Lung (tissue), 12 donors: ENCODE measurements around the gene RASD1. TPM values are rescaled to one million over a fixed set of nuclear protein-coding genes. Genes with fewer than 3 reads are reported as not detected.

Experiments
- ATAC-seq: fragments of 200-7000 bp; cut with Tn5 transposase; one replicate; pipeline ENCODE4 v1.9.1; 2020; ENCODE audit warnings: moderate number of reproducible peaks; ENCODE audit not compliant: insufficient read depth, low FRiP score
- DNase-seq, 3 donors: peaks; one replicate each; pipeline ENCODE4 v3.0.0-alpha.2; 2013 to 2017
- H3K27ac ChIP-seq, 2 donors: one replicate each; pipeline ENCODE4 v1.5.1; 2013; ENCODE audit warnings: mild to moderate bottlenecking in 2 of 2, moderate library complexity in 2 of 2, control low read depth in 1 of 2, inconsistent platforms in 1 of 2, low read depth in 1 of 2, low read length in 1 of 2
- H3K27me3 ChIP-seq, 3 donors: one replicate each; pipeline ENCODE4 v1.5.1; 2013; ENCODE audit warnings: low read length in 2 of 3; ENCODE audit not compliant: control insufficient read depth in 3 of 3, insufficient read depth in 3 of 3
- H3K36me3 ChIP-seq, 4 donors: one replicate each; pipeline ENCODE4 v1.5.1; 2013; ENCODE audit warnings: low read length in 4 of 4, mild to moderate bottlenecking in 1 of 4, moderate library complexity in 1 of 4; ENCODE audit not compliant: control insufficient read depth in 4 of 4, insufficient read depth in 4 of 4
- H3K4me1 ChIP-seq, 5 donors: one replicate each; pipeline ENCODE4 v1.5.1; 2013; ENCODE audit warnings: low read length in 5 of 5, mild to moderate bottlenecking in 2 of 5, moderate library complexity in 1 of 5; ENCODE audit not compliant: control insufficient read depth in 5 of 5, insufficient read depth in 5 of 5
- H3K4me3 ChIP-seq: one replicate; pipeline ENCODE4 v1.5.1; 2013; ENCODE audit warnings: mild to moderate bottlenecking, control low read depth, moderate library complexity
- H3K9ac ChIP-seq, 2 donors: one replicate each; pipeline ENCODE4 v1.5.1; 2013; ENCODE audit warnings: low read length in 2 of 2, control low read depth in 1 of 2; ENCODE audit not compliant: insufficient read depth in 1 of 2
- H3K9me3 ChIP-seq, 4 donors: one replicate each; pipeline ENCODE4 v1.5.1; 2013; ENCODE audit warnings: low read length in 3 of 4, mild to moderate bottlenecking in 1 of 4, moderate library complexity in 1 of 4; ENCODE audit not compliant: control insufficient read depth in 4 of 4, insufficient read depth in 3 of 4
- WGBS, 2 donors: extraction: QIAGEN DNeasy Blood & Tissue Kit; methylation state at CpG; one replicate each; pipeline ENCODE4 v1.1.7; 2013; 5-methylcytosine and 5-hydroxymethylcytosine counted together
- polyA plus RNA-seq, 2 donors: library from polyadenylated mRNA; stranded (reverse); fragments of 200-250 nt; gene quantifications; one replicate each; pipeline ENCODE4 v1.2.1, GENCODE V29; 2013
- total RNA-seq, 2 donors: library from RNA; depleted of rRNA in 1 of 2; stranded (reverse); fragments of >200 nt in 1 of 2; gene quantifications; one replicate each; pipeline ENCODE4 v1.2.1, GENCODE V29; 2014 to 2021
- TF ChIP-seq, protein P1 (sequence below): IDR thresholded peaks from 2 replicates; pipeline ENCODE4 v1.5.1; 2012; ENCODE audit warnings: mild to moderate bottlenecking; ENCODE audit errors: control extremely low read depth, extremely low read depth
- donor health status: control.
- donor health status: control.
- donor health status: Bipolar disorder and iron deficiency.
- donor health status: healthy.
- donor health status: DM: yes; HTN: yes; CAD: no.

The RASD1 gene
- total and polyA plus RNA-seq, 4 donors: 3.8 to 53.8 (median 12.4) TPM

DNA sequence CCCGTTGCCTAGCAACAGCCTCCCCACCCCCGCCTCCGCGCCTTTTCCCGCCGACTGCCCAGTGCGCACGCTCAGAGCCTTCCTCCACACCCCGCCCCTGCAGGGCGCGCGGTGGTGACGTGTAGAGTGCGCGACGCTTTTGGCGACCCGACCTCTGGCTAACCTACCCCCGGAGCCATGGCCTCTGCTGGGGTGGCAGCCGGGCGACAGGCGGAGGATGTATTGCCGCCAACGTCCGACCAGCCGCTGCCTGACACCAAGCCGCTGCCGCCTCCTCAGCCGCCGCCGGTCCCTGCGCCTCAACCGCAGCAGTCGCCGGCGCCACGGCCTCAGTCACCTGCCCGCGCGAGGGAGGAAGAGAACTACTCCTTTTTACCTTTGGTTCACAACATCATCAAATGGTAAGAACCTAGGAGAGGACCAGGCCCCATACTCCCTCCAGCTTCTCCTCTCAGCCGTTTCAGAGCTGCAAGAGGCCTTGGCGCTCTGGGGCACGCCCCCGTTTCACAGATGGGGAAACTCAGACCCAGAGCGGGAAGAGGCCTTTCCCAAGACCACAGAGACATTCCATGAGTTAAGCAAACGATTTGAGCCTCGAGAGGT lies 19.2 kb downstream of the RASD1 start, which contains the start of gene MED9:
Gene MED9, plus strand, starts transcription at position 136 of the 603 bp plus-strand sequence. Its CDS starts 42 bp downstream, at position 178.
- no peaks in the 10 kb centered on the region for H3K9me3 ChIP-seq
- H3K4me1 ChIP-seq: peaks cover 4 to 17% (median 10%) of the 10 kb centered on the region in 5 donors
- H3K36me3 ChIP-seq: peaks cover 0 to 4% (median 1%) of the 10 kb centered on the region in 4 donors
- TF ChIP-seq, protein P1, sequence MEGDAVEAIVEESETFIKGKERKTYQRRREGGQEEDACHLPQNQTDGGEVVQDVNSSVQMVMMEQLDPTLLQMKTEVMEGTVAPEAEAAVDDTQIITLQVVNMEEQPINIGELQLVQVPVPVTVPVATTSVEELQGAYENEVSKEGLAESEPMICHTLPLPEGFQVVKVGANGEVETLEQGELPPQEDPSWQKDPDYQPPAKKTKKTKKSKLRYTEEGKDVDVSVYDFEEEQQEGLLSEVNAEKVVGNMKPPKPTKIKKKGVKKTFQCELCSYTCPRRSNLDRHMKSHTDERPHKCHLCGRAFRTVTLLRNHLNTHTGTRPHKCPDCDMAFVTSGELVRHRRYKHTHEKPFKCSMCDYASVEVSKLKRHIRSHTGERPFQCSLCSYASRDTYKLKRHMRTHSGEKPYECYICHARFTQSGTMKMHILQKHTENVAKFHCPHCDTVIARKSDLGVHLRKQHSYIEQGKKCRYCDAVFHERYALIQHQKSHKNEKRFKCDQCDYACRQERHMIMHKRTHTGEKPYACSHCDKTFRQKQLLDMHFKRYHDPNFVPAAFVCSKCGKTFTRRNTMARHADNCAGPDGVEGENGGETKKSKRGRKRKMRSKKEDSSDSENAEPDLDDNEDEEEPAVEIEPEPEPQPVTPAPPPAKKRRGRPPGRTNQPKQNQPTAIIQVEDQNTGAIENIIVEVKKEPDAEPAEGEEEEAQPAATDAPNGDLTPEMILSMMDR: no peak
- peaks cover 0 to 2% (median 0%) of the 10 kb centered on the region in 3 donors for H3K27me3 ChIP-seq
- DNase-seq (peak; percentile 94 to 96 (median 96)), ATAC-seq (peak; percentile 93)
- peak within 1 kb of the TSS; percentile 86 to 97 for H3K27ac ChIP-seq
- 0% methylated on average over 41 to 47 of the region's 47 CpGs for WGBS, 2 donors
- peak within 1 kb of the TSS; percentile 86 for H3K4me3 ChIP-seq
- peak within 1 kb of the TSS; percentile 90 to 97 for H3K9ac ChIP-seq

- DNase-seq: no peak
- peaks cover 0 to 4% (median 0%) of the 10 kb centered on the region in 4 donors for H3K36me3 ChIP-seq
- peaks cover 0 to 9% (median 0%) of the 10 kb centered on the region in 3 donors for H3K27me3 ChIP-seq
- TF ChIP-seq, protein P1: no peak
- H3K27ac ChIP-seq: no peak overlapping the region
- no peaks in the 10 kb centered on the region for H3K9me3 ChIP-seq
- whole genome bisulfite sequencing, 2 donors: 74 to 75% methylated on average over 7 of the region's 7 CpGs
- H3K4me3 ChIP-seq: no peak overlapping the region
- H3K9ac ChIP-seq: no peak overlapping the region
- no peak for ATAC-seq
- H3K4me1 ChIP-seq: peaks cover 2 to 17% (median 10%) of the 10 kb centered on the region in 5 donors
These were observed 21.9 kb downstream of the RASD1 start for GRCh38 chr17:17474341-17474740.

- ATAC-seq: no peak
These were observed 23.8 kb downstream of the RASD1 start for GRCh38 chr17:17472333-17472920.

More at GRCh38 chr17:17472333-17472920, 23.8 kb downstream of the RASD1 start:
- 59 to 77% methylated on average over 8 of the region's 8 CpGs for WGBS, 2 donors
- Histone ChIP-seq H3K4me3 (no peak overlapping the region), H3K9me3 (no peaks in the 10 kb centered on the region), H3K27me3 (peaks cover 0 to 9% (median 0%) of the 10 kb centered on the region in 3 donors), H3K9ac (no peak overlapping the region), H3K36me3 (peaks cover 0 to 4% (median 0%) of the 10 kb centered on the region in 4 donors), H3K27ac (no peak overlapping the region), H3K4me1 (peaks cover 0 to 5% (median 1%) of the 10 kb centered on the region in 5 donors)
- no peak for DNase-seq
- TF ChIP-seq, protein P1: no peak
